Kidney epithelial cell (primary cell): ENCODE data around the gene HECTD1. TPM values are rescaled to one million over a fixed set of nuclear protein-coding genes. Genes with fewer than 3 reads are reported as not detected.

ENCODE experiments used
- DNase-seq: peaks from one replicate; pipeline ENCODE4 v3.0.0-alpha.2; 2010; ENCODE audit warnings: low read depth
- H3K27me3 ChIP-seq: 2 replicates; pipeline ENCODE4 v1.6.0; 2011; ENCODE audit warnings: low read length; ENCODE audit not compliant: control insufficient read depth, insufficient read depth
- H3K36me3 ChIP-seq: 2 replicates; pipeline ENCODE4 v1.5.1; 2011; ENCODE audit warnings: low read length; ENCODE audit not compliant: control insufficient read depth, insufficient read depth
- H3K4me3 ChIP-seq: 2 replicates; pipeline ENCODE4 v1.5.1; 2011; ENCODE audit warnings: low read depth, mild to moderate bottlenecking, control low read depth, low read length
- total RNA-seq: library from RNA; depleted of rRNA; stranded (reverse); fragments of >200 nt; gene quantifications from 2 replicates; pipeline ENCODE4 v1.2.3, GENCODE V29; 2015
- TF ChIP-seq, protein P1 (sequence below): IDR thresholded peaks from 2 replicates; pipeline ENCODE4 v1.5.1; 2011; ENCODE audit warnings: mild to moderate bottlenecking, moderate library complexity, low read length, control low read depth, inconsistent platforms; ENCODE audit not compliant: insufficient read depth, poor library complexity, severe bottlenecking

Gene HECTD1
- total RNA-seq, 1 donor from 2014 or later = 118 TPM

DNA sequence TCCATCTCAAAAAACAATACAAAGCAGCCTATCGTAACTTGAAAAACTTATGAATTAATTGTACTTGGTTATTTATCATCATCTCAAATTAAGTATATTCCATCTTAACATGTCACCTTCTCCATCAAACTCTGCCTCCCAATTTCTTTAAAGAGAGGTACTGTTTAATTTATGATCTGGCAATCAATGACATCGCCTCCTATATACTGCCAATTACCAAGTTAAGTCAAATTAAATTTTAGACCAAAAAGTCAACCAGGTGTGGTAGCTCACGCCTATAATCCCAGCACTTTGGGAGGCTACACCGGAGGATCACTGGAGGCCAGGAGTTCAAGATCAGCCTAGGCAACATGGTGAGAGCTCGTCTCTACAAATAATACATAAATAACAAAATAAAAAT lies 37.7 kb downstream of the HECTD1 start:
- no peak overlapping the region for H3K4me3 ChIP-seq
- TF ChIP-seq, protein P1, sequence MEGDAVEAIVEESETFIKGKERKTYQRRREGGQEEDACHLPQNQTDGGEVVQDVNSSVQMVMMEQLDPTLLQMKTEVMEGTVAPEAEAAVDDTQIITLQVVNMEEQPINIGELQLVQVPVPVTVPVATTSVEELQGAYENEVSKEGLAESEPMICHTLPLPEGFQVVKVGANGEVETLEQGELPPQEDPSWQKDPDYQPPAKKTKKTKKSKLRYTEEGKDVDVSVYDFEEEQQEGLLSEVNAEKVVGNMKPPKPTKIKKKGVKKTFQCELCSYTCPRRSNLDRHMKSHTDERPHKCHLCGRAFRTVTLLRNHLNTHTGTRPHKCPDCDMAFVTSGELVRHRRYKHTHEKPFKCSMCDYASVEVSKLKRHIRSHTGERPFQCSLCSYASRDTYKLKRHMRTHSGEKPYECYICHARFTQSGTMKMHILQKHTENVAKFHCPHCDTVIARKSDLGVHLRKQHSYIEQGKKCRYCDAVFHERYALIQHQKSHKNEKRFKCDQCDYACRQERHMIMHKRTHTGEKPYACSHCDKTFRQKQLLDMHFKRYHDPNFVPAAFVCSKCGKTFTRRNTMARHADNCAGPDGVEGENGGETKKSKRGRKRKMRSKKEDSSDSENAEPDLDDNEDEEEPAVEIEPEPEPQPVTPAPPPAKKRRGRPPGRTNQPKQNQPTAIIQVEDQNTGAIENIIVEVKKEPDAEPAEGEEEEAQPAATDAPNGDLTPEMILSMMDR = no peak
- H3K36me3 ChIP-seq = no peaks in the 10 kb centered on the region
- no peak for DNase-seq
- H3K27me3 ChIP-seq = no peaks in the 10 kb centered on the region

DNA sequence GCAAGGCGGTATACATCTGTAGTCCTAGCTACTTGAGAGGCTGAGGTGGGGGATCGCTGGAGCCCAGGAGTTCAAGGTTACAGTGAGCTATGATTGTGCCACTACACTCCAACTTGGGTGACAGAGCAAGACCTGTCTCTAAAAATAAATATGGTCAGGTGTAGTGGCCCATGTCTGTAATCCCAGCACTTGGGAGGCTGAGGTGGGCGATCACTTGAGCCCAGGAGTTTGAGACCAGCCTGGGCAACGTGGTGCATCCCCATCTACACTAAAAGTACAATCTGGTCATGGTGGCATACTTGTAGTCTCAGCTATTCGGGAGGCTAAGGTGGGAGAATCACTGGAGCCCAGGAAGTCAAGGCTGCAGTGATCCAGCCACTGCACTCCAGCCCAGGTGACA lies 40.6 kb downstream of the HECTD1 start:
- no peak overlapping the region for H3K4me3 ChIP-seq
- no peak for DNase-seq
- H3K27me3 ChIP-seq = no peaks in the 10 kb centered on the region
- no peaks in the 10 kb centered on the region for H3K36me3 ChIP-seq
- TF ChIP-seq, protein P1 = no peak

DNA sequence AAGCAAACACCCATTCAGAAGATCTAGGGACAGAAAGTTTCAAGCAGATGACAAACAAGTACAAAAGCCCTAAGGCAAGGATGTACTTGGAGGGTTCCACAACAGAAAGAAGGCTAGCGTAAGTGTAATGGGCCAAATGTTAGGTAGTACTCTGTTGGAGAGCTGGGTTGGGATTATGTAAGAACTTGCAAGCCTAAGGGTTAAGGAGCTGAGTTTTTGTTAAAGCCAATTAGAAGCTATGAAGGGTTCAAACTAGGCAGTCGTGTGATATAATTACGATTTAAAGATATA lies 41.4 kb downstream of the HECTD1 start:
- no peak for DNase-seq
- no peak overlapping the region for H3K4me3 ChIP-seq
- H3K27me3 ChIP-seq = no peaks in the 10 kb centered on the region
- TF ChIP-seq, protein P1 = no peak
- H3K36me3 ChIP-seq = no peaks in the 10 kb centered on the region

DNA sequence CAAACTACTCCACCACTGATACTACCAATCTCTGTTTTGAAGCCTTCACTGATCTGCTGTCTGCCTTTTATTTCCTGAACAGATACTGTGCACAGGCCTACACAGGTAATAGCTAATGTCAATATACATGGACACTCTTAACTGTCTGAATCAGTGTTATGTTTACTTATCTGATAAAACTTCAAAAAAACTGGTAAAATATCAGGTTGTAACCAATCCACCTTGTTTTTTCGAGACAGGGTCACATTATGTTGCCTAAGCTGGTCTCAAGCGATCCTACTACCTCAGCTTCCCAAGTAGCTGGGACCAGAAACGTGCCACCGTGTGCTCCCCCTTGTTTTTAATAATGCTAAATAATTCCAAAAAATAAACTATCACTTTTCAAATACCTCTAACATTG lies 43.5 kb downstream of the HECTD1 start:
- Histone ChIP-seq H3K4me3 (no peak overlapping the region), H3K27me3 (no peaks in the 10 kb centered on the region), H3K36me3 (no peaks in the 10 kb centered on the region)
- DNase-seq = no peak
- TF ChIP-seq, protein P1 = no peak

DNA sequence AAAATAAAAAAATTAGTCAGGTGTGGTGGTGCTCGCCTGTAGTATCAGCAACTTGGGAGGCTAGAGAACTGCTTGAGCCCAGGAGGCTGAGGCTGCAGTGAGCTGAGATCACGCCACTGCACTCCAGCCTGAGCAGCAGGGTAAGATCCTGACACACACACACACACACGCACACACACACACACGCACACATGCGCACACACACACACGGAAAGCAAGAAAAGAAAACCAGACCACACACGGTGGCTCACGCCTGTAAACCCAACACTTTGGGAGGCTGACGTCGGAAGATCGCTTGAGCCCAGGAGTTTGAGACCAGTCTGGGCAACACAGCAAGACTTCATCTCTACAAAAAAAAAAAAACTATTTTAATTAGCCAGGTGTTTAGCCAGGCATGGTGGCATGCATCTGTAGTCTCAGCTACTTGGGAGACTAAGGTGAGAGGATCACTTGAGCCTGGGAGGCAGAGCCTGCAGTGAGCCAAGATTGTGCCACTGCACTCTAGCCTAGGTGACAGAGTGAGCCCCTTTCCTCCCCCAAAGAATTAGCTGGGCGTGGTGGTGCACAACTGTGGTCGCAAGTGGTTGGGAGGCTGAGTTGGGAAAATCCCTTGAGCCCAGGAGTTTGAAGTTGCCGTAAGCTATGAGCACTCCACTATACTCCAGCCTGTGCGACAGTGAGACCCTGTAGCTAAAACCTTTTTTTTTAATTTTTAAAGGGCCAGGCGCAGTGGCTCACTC lies 44.5 kb downstream of the HECTD1 start:
- Histone ChIP-seq H3K4me3 (no peak overlapping the region), H3K36me3 (no peaks in the 10 kb centered on the region), H3K27me3 (no peaks in the 10 kb centered on the region)
- TF ChIP-seq, protein P1 = no peak
- no peak for DNase-seq

DNA sequence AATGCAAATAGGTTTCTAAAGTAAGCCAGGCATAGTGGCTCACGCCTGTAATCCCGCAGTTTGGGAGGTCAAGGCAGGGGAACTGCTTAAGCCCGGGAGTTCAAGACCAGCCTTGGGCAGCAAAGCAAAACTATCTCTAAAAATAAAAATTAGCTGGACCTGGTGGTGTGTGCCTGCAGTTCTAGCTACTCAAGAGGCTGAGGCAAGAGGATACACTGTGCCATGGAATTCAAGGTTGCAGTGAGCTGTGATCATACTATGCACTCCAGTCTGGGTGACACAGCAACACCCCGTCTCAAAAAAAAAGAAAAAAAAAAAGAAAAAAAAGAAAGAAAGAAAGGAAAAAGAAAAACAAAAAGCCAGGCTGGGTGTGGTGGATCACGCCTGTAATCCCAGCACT lies 46.3 kb downstream of the HECTD1 start:
- no peaks in the 10 kb centered on the region for H3K27me3 ChIP-seq
- no peaks in the 10 kb centered on the region for H3K36me3 ChIP-seq
- TF ChIP-seq, protein P1 = no peak
- no peak overlapping the region for H3K4me3 ChIP-seq
- no peak for DNase-seq
